Right kidney (tissue), 9 donors: ENCODE data around the gene SLC23A3.
A peak's percentile ranks its signal among the peaks of the same experiment; 100 is the strongest.

Source experiments
- DNase-seq: peaks from one replicate; pipeline ENCODE4 v3.0.0-alpha.2; 2016
- long read RNA-seq, 8 donors: transcript quantifications; one replicate each; lab custom pipeline, GENCODE V29; 2026

Gene SLC23A3
- long read RNA-seq, donor 1, partial matches to known transcripts: 0 of 2 reads
- long read RNA-seq, donor 1, other reads (novel, unspliced or antisense): 0 of 2 reads
- long read RNA-seq, donor 2, partial matches to known transcripts: 0 of 3 reads
- long read RNA-seq, donor 2, other reads (novel, unspliced or antisense): 0 of 3 reads
- long read RNA-seq, donor 3, partial matches to known transcripts: 0 of 3 reads
- long read RNA-seq, donor 3, other reads (novel, unspliced or antisense): 0 of 3 reads
- long read RNA-seq, donor 4: 0 reads
- long read RNA-seq, donor 5, partial matches to known transcripts: 0 of 2 reads
- long read RNA-seq, donor 5, other reads (novel, unspliced or antisense): 0 of 2 reads
- long read RNA-seq, donor 6, partial matches to known transcripts: 0 of 3 reads
- long read RNA-seq, donor 6, other reads (novel, unspliced or antisense): 0 of 3 reads
- long read RNA-seq, donor 7, partial matches to known transcripts: 0 of 2 reads
- long read RNA-seq, donor 7, other reads (novel, unspliced or antisense): 0 of 2 reads
- long read RNA-seq, donor 8, partial matches to known transcripts: 0 of 4 reads
- long read RNA-seq, donor 8, other reads (novel, unspliced or antisense): 0 of 4 reads

- DNase-seq: no peak
Observed at GRCh38 chr2:219169930-219170654, at the start of gene SLC23A3. SLC23A3 (minus strand) TSS chr2:219170029; CDS start chr2:219169984, 45 bp downstream.

GRCh38 chr2:219218732-219219701, 49.2 kb upstream of the SLC23A3 start, which contains the start of gene ABCB6:
ABCB6 (minus strand) TSS chr2:219218958; CDS start chr2:219218673, 285 bp downstream.
- peak; percentile 97 for DNase-seq

- DNase-seq: peak; percentile 86
Observed at GRCh38 chr2:219218217-219218731, 48.4 kb upstream of the SLC23A3 start.

- DNase-seq: no peak
Observed at GRCh38 chr2:219216535-219216915, 46.7 kb upstream of the SLC23A3 start.

GRCh38 chr2:219215871-219216534, 46.2 kb upstream of the SLC23A3 start:
- peak; percentile 13 for DNase-seq

- DNase-seq: no peak
Observed at GRCh38 chr2:219214786-219215185, 45.0 kb upstream of the SLC23A3 start.

GRCh38 chr2:219214141-219214540, 44.3 kb upstream of the SLC23A3 start:
- no peak for DNase-seq

GRCh38 chr2:219213486-219214071, 43.8 kb upstream of the SLC23A3 start:
- no peak for DNase-seq

- no peak for DNase-seq
Observed at GRCh38 chr2:219213026-219213415, 43.2 kb upstream of the SLC23A3 start.

- DNase-seq: no peak
Observed at GRCh38 chr2:219210886-219211362, 41.1 kb upstream of the SLC23A3 start.

- DNase-seq: no peak
Observed at GRCh38 chr2:219210196-219210885, 40.5 kb upstream of the SLC23A3 start.

GRCh38 chr2:219209236-219210195, 39.7 kb upstream of the SLC23A3 start:
- DNase-seq: no peak

GRCh38 chr2:219207884-219208740, 38.3 kb upstream of the SLC23A3 start:
- DNase-seq: peak; percentile 19

- no peak for DNase-seq
Observed at GRCh38 chr2:219207134-219207883, 37.5 kb upstream of the SLC23A3 start.

GRCh38 chr2:219206328-219207133, 36.7 kb upstream of the SLC23A3 start, which contains the start of gene ZFAND2B:
ZFAND2B (plus strand) TSS chr2:219206782; CDS start chr2:219206988, 206 bp downstream.
- peak; percentile 96 for DNase-seq

GRCh38 chr2:219205981-219206327, 36.1 kb upstream of the SLC23A3 start:
- no peak for DNase-seq
